ENCODE results near the gene ZNF501.

ZNF501 gene

GRCh38 chr3:44729384-44729910 is at the start of gene ZNF501:
TSS of gene ZNF501 (plus strand) at chr3:44729635. CDS start at chr3:44734422, 4,787 bp downstream.
- peak; percentile 87 for DNase-seq

DNA sequence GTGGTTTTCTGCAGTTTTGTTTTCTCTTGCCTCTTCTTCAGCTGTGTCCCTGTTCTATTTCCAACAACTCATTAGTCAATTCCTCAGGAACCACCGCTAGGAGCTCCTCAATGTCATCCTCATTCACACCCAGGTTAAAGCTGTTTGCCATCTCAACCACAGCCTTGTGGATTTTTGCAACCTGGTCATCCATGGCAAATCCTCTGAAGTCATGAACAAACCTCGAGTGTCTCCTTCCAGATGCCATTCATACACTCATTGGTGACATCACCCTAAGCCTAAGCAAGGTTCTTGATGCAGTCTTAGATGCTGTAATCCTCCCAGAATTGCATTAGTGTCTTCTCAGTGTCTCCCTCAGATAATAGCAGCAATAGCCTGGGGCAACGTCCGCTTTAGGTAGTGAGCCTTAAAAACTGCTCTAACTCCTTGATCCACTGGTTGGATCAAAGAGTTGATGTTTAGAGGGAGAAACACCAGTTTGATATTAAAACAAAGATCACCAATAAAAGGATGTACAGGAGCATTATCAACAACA is 48.4 kb upstream of the ZNF501 start:
- no peak for DNase-seq

- no peak for DNase-seq
These were observed 47.1 kb upstream of the ZNF501 start for GRCh38 chr3:44682182-44682896.

GRCh38 chr3:44685128-44685800 is 44.2 kb upstream of the ZNF501 start:
- DNase-seq = peak; percentile 56

DNA sequence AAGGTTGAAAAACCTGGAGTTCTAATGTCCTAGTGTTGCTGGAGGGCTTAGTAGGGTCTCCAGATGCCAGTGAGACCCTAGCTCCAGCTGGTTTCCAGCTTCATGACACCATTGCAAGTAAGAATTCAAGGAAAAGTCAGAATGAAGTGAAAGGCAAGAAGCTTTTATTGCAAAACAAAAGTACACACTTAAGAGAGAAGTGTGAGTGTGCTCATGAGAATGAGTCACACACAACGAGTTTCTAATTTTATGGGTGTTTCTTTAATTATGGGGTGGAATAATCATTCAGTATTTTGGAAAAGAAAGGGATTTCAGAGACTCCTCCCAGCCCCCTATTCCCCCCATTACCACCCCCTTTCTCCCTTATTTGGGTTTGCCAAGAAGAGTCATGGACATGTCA is 41.5 kb upstream of the ZNF501 start:
- DNase-seq = no peak

GRCh38 chr3:44712455-44713075 is 16.9 kb upstream of the ZNF501 start, which contains the start of gene ZNF502:
TSS of gene ZNF502 (plus strand) at chr3:44712660. CDS start at chr3:44720262, 7,602 bp downstream.
- DNase-seq = peak; percentile 56

- no peak for DNase-seq
These were observed 8.0 kb upstream of the ZNF501 start for GRCh38 chr3:44721231-44722102.

- no peak for DNase-seq
These were observed 7.4 kb upstream of the ZNF501 start for GRCh38 chr3:44722103-44722401.

DNA sequence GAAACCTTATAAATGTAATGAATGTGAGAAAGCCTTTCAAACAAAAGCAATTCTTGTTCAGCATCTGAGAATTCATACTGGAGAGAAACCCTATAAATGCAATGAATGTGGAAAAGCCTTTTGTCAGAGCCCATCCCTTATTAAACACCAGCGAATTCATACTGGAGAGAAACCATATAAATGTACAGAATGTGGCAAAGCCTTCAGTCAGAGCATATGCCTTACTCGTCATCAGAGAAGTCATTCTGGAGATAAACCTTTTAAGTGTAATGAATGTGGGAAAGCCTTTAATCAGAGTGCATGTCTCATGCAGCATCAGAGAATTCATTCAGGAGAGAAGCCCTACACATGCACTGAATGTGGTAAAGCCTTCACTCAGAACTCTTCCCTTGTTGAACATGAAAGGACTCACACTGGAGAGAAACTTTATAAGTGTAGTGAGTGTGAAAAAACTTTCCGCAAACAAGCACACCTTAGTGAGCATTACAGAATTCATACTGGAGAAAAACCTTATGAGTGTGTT is 5.3 kb downstream of the ZNF501 start:
- no peak for DNase-seq

DNA sequence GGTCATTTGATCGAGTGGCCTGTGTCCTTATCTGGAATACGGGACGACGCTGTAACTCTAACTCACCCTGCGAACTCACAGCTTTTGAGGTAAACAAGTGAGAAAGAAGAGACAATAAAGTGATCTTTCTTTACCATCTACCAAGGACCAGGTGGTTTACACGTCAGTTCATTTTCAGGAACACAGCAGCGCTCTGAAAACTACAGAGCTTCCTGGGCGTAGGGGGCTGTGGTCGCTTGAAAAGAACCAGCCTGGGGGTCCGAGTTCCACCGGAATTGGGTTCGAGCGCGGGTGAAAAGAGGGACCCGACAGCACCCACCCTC is 31.6 kb downstream of the ZNF501 start:
- DNase-seq = no peak

GRCh38 chr3:44761424-44762169 is 32.2 kb downstream of the ZNF501 start, which contains the start of the genes KIAA1143 and KIF15:
TSS of gene KIAA1143 (minus strand) at chr3:44761619. CDS start at chr3:44761602, 17 bp downstream.
TSS of gene KIF15 (plus strand) at chr3:44761794. CDS start at chr3:44761866, 72 bp downstream.
- peak; percentile 96 for DNase-seq

- no peak for DNase-seq
These were observed 32.8 kb downstream of the ZNF501 start for GRCh38 chr3:44762170-44762677.

DNA sequence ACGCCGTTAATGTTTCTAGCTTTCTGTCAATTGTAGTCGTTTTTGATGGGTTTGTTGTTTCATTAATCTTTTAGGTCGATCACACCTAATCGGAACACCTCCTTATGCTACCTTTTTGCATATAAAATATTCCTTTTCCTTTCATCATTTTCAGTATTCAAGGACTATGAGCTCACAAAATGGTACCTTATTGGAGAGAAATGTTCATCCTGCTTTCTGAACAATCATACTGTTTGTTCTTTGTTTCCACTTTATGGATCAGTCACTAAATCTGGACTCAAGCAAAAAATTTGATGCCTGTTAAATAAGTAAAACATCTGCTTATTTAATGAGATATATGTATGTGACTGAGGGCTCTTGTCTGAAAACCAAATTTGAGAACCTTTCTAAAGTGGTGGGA is 33.3 kb downstream of the ZNF501 start:
- DNase-seq = no peak

DNA sequence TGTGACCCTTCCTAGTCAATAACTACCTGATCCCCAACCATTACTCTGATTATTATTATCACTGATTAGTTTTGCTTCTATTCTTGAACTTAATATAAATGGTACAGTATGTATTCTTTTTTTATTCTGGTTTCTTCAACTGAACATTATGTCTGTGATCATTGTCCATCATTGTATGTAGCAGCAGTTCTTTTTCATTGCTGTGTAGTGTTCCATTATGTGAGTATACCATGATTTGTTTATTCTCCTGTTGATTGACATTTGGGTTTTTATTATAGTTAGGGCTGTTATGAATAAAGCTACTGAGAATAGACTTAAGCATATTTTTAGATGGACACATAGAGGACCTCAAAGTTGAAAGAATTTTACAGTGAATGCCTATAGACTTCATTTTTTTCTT is 34.8 kb downstream of the ZNF501 start:
- no peak for DNase-seq

- no peak for DNase-seq
These were observed 42.1 kb downstream of the ZNF501 start for GRCh38 chr3:44771424-44772098.

DNA sequence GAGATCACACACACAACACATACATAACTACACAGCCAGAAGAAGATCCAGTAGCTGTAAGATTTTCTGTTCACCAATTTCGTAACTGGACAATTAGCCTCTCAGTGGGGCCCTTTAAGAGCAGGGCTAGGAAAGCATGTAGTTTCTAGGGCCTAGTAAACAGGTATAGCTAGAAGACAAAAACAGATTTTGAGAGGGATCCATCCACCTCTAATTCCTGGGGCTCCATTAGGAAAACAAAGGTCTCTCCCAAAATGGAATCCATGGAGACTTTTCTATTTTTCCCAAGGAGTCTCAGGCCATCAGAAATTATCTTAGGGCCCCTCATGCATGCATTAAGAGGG is 42.6 kb downstream of the ZNF501 start:
- no peak for DNase-seq

- no peak for DNase-seq
These were observed 53.5 kb downstream of the ZNF501 start for GRCh38 chr3:44782891-44783290.

Data from CD4-positive, alpha-beta T cell treated with Interleukin-10 for 1 hour (primary cell).